T1000 (cell line): ENCODE measurements around the gene PRR33.
A peak's percentile ranks its signal among the peaks of the same experiment; 100 is the strongest.
"Not testable (repeated sequence)": the region's sequence is repeated elsewhere in the genome, so short reads cannot be mapped to it uniquely, and the experiment has no call there.

Experiments
- DNase-seq: peaks from one replicate; lab custom pipeline; 2025; ENCODE audit warnings: mixed read lengths; lab: John Stamatoyannopoulos, UW

Gene PRR33

DNA sequence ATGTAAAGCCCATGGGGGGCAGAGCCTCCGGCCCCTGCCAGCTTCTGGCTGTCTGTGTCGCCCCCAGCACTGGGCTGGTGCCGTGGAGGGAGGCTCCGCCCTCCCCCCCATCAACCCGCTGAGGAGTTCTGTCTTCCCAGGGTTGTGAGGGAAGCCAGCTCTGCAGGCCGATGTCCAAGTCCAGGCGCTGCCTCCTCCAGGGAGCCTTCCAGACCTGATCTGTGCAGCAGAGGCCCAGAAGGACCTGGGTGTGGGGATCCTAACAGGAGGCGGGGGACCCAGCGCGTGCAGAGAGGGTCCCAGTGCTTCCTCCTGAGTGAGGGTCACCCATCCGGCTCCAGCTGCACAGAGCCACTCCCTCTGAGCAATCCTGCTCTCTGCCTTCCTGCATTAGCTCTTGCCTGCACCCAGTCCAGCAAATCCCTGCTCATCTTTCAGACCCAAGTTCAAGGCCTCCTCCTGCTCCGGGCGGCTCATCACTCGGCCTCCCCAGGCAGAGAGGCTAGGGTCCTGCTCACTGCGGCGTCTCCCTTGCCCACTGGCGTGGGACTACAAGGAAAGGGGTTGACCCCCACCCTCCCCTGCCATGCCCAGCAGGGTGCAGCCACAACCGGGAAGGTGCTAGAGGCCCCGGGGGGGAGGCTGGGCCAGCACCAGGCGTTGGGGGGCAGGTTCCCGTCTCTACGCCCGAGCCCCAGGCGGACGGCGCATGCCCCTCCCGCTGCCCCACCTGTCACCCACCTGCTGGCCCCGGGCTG, 16.4 kb downstream of the PRR33 start:
- no peak for DNase-seq

DNA sequence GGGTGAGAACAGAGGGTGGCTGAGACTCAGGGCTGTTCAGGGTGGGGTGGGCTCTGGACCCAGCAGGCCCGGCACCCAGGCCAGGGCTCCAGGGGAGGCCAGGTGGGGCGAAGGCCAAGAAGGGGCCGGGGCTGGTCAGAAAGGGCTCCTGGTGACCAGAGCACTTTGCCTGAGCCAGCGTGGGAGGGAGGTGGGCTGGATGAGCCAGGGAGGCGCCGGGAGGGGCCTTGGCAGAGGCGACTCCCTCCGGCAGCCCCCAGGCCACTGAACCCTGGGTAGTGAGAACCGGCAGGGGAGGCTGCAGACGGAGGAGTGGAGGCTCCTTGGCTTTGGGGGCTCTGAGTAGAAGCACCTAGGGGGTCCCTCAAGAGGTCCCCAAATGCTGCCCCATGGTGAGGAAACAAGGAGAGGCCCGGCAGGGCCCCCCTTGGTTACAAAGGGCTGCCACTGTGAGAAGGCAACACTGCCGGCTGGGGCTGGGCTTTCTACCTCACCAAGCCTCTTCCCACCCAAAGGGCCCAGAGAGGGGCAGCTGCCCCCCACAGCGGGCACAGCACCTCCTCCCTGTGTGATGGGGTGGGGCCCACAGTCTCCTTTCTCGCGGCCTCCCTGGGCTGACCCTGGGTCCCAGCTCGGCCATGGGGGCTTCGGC, 17.1 kb downstream of the PRR33 start:
- not testable (repeated sequence) for DNase-seq

DNA sequence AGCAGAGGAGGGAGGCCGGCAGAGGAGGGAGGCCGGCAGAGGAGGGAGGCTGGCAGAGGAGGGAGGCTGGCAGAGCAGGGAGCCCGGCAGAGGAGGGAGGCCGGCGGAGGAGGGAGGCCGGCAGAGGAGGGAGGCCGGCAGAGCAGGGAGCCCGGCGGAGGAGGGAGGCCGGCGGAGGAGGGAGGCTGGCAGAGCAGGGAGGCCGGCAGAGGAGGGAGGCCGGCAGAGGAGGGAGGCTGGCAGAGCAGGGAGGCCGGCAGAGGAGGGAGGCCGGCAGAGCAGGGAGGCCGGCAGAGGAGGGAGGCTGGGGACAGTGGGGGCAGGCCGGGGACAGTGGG, 17.9 kb downstream of the PRR33 start:
- not testable (repeated sequence) for DNase-seq

DNA sequence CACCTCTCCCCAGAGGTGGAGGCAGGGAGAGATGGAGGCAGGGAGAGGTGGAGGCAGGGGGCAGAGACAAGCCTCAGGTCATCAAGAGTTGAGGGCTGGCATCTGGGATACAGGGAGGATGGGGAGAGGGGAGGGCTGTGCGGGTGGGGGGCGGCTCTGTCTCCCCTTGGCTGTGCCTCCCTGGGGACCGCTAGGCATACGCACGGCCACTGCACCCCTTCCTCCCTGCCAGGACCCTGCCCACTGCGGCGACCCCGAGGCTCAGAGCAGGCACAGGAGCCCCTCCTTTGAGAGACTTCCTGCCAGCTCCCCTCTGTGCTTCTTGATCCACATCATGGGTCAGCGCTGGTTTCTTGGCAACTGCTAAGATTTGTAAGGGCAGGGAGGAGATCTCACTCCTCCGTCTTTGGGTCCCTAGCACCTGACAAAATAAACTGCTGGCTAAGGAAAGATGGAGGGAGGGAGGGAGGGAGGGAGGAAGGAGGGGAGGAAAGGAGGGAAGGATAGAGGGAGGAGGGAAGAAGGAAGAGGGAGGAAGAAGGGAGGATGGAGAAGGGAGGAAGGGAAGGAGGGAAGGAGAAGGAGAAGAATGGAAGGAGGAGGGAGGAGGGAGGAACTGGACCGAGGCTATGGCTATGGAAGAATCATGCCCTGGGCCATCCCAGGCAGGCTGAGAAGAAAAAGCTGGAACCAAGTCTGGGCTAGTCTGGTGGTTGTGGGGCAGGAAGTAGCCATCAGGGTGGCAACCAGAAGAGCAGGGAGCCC, 18.5 kb downstream of the PRR33 start:
- no peak for DNase-seq

DNA sequence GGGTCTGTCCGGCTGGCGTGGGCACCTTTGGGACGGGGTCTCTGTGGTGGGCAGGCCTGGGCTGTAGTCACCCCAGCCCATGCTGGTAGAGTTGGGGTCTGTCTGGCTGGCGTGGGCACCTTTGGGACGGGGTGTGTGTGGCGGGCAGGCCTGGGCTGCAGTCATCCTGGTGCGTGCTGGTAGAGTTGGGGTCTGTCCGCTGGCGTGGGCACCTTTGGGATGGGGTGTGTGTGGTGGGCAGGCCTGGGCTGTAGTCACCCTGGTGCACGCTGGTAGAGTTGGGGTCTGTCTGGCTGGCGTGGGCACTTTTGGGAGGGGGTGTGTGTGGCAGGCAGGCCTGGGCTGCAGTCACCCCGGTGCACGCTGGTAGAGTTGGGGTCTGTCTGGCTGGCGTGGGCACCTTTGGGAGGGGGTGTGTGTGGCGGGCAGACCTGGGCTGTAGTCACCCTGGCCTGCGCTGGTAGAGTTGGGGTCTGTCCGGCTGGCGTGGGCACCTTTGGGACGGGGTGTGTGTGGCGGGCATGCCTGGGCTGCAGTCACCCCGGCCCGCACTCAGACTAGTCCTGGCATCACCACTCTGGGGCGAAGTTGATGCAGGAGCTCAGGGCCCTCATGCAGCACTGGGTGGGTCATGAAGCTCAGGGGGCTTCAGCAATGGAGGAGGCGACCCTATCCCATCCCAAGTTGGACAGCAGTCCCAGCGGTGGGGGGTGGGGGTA, 19.3 kb downstream of the PRR33 start:
- DNase-seq, result no peak

DNA sequence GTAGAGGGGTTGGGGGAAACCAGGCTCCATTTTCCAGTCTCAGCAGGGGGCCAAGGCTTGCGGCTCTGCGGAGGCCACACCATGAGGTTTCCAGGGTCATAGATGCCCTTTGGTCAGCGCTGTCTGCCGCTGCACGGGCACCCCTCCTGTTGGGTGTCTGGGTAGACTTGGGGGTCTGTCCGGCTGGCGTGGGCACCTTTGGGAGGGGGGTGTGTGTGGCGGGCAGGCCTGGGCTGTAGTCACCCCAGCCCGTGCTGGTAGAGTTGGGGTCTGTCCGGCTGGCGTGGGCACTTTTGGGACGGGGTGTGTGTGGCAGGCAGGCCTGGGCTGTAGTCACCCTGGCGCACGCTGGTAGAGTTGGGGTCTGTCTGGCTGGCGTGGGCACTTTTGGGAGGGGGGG, 20.2 kb downstream of the PRR33 start:
- no peak for DNase-seq

DNA sequence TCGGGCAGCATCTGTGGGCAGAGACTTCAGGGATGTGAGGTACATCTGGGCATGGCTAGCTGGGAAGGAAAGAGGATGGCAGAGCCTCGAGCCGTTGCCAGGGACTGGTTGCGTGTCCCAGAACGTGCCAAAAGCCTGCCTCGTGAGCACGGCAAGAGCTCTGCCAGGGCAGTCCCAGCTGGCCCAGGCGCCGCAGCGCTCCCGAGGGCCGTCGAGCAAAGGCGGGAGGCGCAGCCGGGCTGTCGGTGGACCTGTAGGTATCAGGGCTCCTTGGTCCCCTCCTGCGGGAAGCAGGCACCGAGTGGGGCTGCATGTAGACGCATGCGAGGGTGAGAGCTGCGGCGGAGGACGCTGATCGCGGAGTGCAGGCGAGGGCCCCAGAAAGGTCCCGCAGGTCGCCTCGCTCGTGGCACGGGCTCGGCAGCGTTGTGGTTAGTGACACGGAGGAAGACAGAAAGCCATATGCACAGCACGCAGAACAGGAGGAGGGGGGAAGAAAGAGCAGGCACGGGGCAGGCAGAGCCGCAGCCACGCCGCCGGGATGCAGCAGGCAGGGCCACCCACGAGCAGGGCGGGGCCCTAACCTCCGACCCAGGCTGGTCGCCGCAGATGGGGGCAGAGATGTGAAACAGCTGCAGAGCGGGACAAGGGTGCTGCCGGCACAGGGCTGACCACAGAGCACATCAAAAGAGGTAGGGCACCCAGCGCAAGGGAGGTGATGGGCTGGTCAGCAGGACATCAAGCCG, 20.8 kb downstream of the PRR33 start:
- DNase-seq, result no peak

DNA sequence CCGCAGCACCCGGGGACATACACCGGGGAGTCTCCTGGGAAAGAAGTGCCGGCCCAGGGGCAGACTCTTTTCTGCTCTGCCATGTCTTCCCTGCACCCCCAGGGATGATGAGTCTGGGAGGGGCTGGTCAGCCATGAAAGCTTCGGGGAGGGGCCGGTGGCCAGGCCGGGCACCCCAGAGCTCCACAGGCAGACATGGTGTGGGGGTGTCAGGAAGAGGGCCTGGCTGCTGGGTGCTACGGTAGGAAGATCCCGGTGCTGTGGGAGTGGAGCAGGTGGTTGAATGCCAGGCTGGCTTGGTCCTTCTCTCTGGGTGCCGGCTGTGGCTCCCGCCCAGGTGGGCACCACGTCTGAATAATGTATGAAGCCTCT, 21.4 kb downstream of the PRR33 start:
- DNase-seq, result no peak

DNA sequence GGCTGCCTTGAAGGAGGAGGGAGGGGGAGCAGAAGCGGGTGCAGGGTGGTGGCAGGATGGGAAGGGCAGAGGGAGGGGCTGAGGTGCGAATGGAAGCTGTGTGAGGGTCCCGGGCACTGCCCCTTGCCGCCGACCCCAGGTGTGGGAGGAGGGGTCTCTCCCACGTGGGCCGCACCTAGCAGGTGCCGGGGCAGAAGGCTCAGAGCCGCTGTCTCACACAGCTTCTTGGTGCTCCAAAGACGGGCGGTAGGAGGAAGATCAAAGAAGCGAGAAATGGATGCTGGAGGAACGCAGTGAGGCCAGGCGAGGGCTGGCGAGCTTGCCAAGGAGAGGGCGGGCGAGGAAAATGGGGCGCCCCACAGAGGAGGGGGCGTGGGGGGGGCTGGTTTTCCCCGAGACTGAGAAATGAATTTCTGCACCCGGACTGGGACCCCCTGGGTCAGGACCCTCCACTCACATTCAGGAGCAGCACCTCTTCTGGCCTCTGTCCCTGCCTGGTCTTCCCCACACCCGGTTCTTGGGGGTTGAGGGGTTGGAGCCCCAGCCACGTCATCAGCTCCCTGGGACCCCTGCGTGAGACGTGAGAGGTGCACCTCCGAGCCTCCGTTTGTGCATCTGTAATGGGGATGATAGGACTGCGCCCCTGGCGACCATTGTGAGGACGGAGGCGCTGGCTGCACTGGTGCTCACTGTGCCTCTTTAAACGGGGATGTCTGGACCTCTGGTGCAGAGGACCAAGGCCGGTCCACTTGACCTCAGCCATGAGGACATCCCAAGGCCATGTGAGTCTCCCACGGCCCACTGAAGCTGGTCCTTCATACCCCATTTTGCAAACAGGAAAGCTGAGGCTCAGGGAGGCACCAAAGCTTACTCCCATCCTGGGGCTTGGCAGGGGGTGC, 22.0 kb downstream of the PRR33 start:
- DNase-seq, result no peak

DNA sequence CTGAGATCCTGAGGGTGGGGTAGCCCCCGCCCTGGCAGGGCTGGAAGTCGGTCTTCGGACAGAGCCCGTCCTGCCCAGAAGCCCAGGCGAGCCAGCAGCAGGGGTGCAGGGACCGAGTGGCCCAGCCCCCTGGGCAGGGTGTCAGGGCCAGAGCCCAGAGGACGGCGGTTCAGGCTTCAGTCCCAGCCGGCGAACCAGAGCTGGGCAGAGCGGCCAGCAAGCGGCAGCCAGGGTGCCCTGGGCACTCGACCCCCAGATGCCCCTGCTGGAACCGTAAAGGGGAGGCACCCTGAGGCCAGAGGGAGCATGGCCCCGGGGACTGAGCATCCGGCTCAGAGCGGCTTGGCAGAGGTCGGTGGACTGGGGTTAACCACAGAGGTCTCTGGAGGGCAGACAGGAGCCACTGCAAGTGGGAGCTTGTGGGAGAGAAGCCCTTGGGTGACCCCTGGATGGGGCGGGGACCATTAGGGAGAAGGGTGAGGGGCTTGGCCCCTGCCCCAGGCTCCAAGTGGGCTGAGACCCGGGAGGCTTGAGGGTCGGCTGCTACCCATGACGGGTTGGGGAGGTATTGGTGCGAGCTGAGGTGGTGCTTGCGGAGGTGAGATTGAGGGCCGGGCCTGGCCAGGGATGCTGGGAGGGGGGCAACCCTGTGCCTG, 22.9 kb downstream of the PRR33 start:
- DNase-seq, result no peak

DNA sequence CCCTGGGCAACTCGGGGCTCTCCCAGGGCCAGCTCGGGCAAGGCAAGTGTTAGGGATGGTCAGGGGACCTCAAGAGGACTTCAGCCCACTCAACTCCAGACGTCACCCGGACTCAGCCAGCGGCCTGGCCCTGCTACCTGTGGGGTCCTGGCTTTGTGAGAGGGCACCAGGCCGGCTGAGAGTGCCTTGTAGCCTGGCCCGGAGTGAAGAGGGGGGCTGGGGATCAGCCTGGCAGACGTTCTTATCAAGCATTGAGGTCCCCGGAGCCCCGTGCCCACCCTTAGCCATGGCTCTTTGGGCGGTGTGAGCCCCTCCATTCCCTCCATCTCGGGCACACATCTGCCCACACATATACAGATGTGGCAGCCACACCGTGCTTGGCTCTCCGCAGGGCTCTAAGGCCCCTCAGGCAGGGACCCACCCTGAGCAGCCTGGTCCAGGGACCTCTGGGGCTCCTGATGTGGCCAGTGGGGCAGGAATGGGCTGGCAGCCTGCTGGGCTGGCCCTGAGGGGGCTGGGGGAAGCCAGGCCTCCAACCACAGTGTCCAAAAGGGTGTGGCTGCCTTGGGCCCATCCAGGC, 23.5 kb downstream of the PRR33 start:
- no peak for DNase-seq

DNA sequence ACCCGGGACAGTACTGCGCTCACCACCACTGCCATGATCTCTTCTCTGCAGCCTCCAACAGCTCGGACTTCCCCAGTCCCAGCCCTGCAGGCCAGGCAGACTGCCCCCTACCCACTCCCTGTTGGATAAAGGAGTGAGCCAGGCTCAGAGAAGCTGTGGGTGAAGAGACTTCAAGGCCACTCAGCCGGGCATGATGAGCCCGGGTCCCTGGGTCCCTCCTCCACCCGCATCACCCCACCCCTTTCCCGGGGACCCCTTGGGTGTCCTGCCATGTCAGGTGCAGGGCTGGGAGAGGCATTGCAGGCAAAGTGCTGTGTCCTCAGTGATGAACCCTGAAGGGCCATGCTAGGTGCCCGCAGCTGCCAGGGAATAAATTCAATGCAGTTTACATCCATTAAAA, 24.3 kb downstream of the PRR33 start:
- no peak for DNase-seq

DNA sequence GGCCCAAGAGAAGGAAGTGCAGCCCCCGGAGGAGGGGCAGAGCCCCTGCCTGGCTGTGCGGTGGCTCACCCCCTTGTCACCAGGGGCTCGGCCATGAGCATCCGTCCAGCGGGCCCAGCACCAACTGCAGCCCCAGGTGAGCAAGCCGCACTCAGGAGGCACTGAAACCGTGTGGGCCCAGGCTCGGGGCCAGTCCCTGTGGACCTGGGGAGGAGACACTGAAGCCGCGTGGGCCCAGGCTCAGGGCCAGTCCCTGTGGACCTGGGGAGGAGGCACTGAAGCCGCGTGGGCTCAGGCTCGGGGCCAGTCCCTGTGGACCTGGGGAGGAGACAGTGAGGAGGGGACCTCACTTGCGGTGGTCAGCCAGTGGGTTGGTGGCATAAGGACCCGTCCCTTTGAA, 24.9 kb downstream of the PRR33 start:
- DNase-seq, result no peak

DNA sequence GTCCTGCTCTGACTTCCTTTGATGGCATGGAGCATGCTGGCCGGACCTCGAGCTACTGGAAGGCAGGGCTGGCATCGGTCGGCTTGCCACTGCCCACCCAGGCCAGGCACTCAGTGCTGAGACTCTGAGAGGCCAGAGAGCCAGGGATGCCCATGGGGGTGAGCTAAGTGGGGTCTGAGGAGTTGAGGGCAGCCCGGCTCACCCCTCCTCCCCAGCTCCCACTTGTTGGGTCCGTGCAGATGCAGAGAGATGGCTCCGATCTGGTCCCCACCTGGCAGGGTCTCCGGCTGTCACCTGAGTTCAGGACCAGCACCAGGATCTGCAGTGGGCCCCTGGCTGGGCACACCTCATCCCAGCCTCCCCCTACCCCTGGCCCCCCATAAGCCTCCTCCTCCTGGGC, 25.5 kb downstream of the PRR33 start:
- DNase-seq, result no peak

DNA sequence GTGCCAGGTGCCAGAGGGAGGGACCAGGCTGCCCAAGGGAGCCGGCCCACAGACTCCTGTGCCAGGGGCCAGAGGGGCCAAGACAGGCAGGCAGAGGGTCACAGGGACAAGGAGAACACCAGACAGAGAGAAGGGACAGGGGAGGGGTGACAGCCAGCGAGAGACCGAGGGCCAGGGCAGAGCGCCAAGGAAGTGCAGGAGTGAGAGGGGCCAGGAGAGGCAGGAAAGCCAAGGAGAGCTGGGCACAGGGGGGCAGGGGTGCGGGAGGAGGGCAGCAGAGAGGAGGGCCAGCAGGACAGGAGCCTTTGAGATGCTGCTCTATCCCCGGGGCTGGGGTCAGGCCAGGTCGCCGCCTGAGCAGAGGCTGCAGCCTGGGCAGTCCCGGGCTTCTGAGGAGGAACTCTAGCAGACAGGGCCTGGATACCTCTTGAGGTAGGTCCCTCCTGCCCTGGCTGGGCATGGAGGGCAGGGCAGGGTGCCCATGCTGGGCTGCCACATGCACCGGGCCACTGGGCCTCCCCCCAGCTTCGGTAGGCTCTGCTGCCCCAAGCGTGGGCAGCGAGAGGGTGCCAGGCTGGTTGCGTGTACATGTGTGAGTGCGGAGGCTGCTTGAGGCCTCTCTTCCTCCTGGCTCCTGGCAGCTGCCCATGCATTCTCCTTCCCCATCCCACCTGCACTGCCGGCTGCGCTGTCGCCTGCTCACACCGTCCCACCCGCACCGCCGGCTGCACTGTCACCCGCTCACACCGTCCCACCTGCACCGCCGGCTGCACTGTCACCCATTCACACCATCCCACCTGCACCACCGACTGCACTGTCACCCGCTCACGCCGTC, 26.6 kb downstream of the PRR33 start:
- DNase-seq, result no peak

DNA sequence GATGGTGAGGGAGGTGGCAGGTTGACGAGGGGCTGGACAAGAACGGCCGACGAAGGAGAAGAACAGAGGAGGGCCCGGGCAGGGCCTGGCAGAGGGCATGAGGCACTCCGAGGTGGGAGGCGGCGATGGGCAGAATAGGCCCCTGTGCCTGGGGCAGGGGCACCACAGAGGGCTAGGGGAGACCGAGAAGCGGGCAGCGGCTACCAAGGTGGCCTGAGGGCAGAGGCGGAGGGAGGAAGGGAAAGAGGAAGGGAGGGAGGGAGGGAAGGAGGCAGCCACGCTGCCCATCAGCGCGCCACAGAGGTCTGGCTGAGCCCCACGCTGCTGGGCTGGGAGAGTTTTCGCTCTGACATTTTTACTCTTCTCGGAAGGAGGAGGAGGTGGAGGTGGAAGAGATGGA, 27.5 kb downstream of the PRR33 start:
- DNase-seq, result no peak

DNA sequence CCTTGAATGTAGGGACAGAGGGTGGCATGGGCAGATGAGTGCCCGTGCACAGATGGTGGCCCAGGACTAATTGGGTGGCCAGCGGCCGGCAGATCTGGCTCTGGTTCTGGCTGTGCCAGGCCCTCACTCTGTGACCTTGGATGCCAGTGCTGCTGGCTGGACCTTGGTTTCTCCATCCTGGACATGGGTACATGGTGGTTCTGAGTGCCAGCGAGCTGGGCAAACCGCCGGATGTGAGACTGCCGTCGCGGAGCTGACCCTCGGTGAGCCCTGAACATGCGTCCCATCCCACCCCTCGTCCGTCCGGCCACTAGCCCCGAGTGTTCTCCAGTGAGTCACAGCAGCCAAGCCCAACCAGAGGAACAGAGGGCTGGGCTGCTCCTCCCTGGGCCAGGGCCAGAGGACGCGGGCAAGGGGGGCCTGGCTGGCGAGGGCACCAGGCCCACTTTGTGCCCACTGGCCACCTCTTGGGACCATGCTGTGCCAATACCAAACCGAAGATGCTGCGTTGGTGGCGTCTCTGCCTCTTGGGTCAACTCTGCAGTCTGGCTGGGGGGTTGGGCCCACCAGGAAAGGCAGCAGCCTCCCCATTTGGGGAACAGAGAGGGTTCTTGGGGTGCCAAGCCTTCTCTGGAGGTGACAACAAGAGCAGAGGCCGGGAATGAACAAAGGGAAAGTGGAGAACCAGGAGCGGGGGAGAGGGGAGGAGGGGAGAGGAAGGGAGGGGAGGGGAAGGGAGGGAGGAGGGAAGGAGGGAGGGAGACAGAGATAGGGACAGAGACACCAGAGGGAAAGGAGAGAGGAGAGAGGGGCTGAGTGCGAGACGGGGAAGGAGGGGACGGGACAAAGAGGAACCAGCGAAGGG, 28.1 kb downstream of the PRR33 start:
- DNase-seq, result peak; percentile 8
